Measurements from ENCODE around the gene CAPN7. TPM values are rescaled to one million over a fixed set of nuclear protein-coding genes. Genes with fewer than 3 reads are reported as not detected.

CAPN7 gene
- total RNA-seq, 4 donors from 2014 or later = 41.8 to 49.5 (median 43.9) TPM

DNA sequence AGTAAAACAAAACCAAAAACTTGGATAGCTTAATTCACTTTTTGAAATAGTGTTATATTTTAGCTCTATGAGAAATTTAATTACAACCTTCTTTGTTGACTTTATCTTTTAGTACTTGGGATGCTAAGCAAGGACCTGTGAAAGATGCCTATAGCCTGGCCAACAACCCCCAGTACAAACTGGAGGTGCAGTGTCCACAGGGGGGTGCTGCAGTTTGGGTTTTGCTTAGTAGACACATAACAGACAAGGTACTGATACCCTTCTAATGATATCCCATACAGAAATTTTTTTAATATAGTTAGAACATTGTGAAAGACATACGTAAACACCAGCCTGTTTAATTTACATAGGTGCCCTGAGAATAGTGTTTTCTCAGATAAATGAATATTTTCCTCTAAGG is 35.3 kb downstream of the CAPN7 start:
- no peak for DNase-seq (ENCODE audit: low spot score)
- TF ChIP-seq, protein P1, sequence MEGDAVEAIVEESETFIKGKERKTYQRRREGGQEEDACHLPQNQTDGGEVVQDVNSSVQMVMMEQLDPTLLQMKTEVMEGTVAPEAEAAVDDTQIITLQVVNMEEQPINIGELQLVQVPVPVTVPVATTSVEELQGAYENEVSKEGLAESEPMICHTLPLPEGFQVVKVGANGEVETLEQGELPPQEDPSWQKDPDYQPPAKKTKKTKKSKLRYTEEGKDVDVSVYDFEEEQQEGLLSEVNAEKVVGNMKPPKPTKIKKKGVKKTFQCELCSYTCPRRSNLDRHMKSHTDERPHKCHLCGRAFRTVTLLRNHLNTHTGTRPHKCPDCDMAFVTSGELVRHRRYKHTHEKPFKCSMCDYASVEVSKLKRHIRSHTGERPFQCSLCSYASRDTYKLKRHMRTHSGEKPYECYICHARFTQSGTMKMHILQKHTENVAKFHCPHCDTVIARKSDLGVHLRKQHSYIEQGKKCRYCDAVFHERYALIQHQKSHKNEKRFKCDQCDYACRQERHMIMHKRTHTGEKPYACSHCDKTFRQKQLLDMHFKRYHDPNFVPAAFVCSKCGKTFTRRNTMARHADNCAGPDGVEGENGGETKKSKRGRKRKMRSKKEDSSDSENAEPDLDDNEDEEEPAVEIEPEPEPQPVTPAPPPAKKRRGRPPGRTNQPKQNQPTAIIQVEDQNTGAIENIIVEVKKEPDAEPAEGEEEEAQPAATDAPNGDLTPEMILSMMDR (IDR thresholded peaks at IDR 0.05) = no peak
- no peak for ATAC-seq (ENCODE audit: low FRiP score)

DNA sequence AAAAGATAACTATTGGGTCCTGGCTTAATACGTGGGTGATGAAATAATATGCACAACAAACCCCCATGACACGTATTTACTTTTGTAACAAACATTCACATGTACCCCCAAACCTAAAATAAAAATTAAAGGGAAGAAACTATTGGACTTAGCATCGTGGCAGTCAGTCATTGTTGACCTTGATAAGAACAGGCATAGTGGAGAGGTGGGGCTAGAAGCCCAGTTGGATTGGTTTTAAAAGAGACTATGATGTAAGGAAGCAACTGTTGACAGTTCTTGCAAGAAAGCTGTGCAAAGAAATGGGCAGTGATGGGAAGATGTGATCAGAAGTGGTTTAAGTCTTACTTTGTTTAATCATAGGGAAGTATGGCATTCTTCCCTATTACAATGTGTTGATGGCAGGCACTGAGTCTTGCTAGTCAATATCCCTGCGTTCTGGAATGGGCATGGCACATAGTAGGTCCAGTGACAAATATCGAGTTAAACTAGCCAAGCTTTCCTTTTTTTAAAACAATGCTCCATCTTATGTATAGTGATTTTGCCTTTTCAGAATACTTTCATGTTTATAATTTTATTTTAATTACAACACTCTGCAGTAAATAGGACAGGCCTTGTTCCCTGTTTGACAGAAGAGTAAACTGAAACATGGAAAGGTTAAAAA is 37.9 kb downstream of the CAPN7 start:
- TF ChIP-seq, protein P1 (IDR thresholded peaks at IDR 0.05) = no peak
- no peak for ATAC-seq (ENCODE audit: low FRiP score)
- DNase-seq (ENCODE audit: low spot score) = no peak

DNA sequence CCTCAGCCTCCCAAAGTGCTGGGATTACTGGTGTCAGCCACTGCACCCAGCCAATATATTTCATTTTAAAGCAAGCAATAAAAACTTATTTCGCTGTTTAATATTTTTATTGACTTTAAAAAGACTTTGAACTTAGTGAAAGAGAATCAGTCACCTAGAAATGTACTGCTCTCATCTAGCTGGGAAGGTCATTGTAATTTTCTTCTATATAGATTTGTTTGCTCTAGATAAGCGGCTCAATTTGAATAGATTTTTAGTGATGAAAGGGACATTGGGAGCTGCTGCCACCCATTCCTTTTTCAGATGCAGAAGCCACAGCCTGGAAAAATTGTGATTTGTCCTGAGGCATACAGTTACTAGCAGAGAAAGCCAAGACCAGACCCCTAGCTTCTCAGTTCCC is 40.1 kb downstream of the CAPN7 start:
- ATAC-seq (ENCODE audit: low FRiP score) = no peak
- TF ChIP-seq, protein P1 (IDR thresholded peaks at IDR 0.05) = no peak

DNA sequence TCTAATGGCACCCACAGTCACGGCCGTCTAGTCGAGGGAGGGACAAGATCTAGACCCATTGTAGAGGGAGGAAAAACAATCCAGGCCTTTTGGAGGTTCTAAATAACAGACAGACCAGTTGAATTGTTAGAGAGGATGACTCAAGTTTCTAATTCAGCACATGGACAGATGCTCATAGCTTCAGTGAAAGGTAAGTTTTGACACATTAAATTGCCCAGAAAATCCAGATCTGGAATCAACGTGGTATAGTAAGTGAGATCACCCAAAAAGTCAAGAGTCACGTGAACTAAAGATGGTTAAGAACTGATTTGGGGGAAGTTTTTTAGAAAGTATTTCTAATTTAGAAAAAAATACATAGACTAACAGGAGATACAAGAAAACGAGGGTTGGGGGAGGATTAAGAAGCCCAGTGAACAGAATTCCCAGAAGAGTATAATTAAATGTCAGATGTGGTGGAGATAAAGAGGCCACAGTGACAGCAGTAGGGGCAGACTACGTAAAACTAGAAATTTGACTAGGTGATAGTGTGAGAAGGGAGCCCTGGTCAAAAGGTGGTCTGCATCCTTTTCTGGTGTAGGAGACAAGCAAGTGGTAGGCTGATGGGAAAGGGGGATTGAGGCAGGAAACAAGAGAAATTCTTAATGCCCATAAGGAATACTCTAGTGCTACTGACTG is 47.1 kb downstream of the CAPN7 start:
- DNase-seq (ENCODE audit: low spot score) (no peak), ATAC-seq (ENCODE audit: low FRiP score) (no peak)
- TF ChIP-seq, protein P1 (IDR thresholded peaks at IDR 0.05) = no peak

More for the DNA sequence above, 40.1 kb downstream of the CAPN7 start:
- no peak for DNase-seq (ENCODE audit: low spot score)

DNA sequence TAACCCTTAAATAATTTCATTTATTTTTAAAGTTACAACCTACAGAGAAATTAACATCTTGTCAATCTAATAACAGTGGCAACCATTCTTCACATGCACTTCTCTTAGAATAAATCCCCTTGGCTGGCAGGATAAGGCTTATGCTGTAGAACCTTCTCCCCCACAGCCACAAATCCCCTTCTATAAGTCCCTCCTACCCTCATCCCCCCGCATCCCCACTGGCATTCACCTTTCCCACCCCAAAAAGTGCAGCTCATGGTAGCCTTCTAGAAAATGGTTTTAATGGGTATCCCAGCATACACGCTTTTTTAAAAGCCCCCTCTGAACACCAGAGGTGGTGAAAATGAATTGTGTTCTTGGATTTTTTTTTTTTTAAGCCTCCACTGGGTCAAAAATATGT is 49.2 kb downstream of the CAPN7 start:
- DNase-seq (ENCODE audit: low spot score) (no peak), ATAC-seq (ENCODE audit: low FRiP score) (no peak)
- TF ChIP-seq, protein P1 (IDR thresholded peaks at IDR 0.05) = no peak

DNA sequence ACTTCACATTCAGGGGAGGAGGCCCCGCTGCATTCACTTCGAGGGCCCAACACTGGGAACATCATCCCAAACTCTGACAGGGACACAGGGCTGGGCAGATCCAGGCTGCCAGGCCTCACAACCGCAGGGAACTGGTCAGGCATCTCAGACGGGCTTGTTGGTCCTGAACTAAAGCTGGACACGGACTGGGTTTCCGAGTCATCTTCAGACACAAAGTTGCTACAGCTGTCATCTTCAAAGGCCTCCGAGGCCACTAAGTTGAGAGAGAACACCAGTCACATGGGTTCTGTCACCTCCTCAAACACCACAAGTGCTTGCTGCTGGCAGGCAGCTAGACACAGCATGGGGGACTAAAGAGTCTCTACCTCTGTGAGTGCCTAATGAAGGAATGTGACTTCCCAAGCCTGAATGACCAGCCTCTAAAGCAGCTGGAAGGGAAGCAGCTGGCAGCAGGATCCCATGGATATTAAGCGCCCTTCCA is 50.9 kb downstream of the CAPN7 start:
- ATAC-seq (ENCODE audit: low FRiP score) (no peak), DNase-seq (ENCODE audit: low spot score) (no peak)
- TF ChIP-seq, protein P1 (IDR thresholded peaks at IDR 0.05) = no peak

DNA sequence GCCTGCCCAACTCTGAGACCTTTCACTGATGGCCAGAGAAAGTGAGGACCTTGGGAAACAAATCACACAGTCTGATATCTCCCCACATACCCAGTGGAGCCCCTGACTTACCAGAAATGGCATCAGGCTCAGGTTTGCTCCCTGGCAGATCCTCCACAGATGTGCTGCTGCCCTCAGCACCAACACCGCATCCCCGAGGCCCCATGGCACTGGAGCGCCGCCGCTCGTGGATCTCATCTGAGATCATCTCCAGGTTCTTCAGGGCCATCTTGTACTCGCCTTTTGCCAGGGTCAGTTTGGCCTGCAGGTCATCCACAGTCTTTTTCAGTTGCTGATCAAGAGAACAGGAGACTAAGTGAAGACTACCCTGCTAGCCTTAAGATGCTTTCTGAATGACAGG is 52.7 kb downstream of the CAPN7 start:
- DNase-seq (ENCODE audit: low spot score) (no peak), ATAC-seq (ENCODE audit: low FRiP score) (no peak)
- TF ChIP-seq, protein P1 (IDR thresholded peaks at IDR 0.05) = no peak

All from omental fat pad (tissue), 4 donors.